HG02870 (cell line): ENCODE measurements around the gene KCNIP2.

Experiments
- ATAC-seq: cut with Tn5 transposase; IDR thresholded peaks from one replicate; pipeline ENCODE4 v1.9.1; 2021; ENCODE audit warnings: mild to moderate bottlenecking, moderate library complexity; ENCODE audit not compliant: unreplicated experiment

The KCNIP2 gene

DNA sequence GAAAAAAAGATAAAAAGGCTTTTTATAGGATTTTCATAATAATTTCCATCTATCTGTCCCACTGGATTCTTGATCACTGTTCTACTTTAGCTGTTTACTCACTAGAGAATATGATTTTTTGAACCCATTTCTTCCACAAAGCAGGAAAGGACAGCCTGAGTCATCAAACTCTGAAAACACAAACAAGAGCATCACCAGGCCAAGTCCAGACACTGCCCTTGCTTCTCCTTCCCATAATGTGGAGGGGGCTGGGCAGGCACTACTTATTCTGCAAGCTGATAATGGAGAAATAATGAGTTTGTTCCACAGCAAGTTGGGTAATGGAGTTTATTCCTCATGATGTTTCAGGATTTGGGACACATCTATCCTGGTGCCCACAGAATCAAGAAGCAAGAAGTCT lies 13.0 kb upstream of the KCNIP2 start:
- no peak for ATAC-seq

DNA sequence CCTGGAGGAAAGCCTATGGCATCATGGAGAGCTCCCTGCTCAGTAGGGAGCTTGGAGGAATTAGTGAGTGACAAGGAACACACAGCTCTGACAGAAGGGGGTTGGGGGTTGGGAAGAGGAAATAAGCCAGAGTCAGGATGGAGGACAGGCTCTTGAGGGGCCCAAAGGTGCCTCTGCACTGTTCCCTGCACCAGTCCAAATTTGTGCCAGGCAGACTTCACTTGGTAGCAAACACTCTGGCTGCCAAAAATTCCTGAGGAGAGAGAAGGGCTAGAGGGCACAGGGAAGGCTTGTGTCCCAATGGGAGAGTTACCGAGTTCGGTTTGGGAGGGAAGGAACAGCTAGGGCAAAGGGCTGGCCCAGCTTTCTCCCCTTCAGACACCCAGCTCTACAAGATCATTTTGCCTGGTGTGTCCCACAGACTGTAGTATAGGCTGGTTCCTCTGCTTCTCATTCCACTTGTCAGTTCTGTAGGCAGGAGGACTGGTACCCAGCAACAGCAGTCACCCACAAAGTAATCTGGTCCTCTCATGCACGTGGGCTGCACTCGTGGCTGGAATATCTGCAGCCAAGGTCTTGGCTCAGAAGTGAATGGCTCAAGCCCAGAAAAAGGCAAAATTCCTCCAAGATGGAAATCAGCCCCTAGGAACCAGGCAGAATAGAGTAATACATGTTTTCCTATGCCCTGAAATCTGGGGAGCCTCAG lies 8.0 kb upstream of the KCNIP2 start:
- ATAC-seq, result no peak

DNA sequence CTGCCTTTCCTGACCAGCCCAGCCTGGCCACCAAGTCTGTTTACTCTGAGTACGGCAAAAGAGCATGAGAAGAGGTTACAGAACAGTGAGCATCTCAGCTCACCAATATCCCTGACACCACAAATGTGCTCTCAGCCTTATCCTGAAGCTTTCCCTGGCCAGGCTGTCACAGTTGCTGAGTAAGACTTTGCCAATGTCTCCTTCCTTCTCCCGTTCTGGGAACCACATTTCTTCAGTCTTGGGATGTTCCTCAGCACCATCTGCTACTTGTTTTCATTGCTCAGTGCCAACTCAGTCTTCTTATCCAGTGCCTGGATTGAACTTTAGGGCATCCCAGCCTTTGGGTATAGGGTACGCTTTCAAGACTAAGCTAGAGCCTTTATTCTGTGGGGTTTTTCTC lies 7.1 kb upstream of the KCNIP2 start:
- no peak for ATAC-seq

- no peak for ATAC-seq
Observed at GRCh38 chr10:101848894-101849351, 5.3 kb upstream of the KCNIP2 start.

DNA sequence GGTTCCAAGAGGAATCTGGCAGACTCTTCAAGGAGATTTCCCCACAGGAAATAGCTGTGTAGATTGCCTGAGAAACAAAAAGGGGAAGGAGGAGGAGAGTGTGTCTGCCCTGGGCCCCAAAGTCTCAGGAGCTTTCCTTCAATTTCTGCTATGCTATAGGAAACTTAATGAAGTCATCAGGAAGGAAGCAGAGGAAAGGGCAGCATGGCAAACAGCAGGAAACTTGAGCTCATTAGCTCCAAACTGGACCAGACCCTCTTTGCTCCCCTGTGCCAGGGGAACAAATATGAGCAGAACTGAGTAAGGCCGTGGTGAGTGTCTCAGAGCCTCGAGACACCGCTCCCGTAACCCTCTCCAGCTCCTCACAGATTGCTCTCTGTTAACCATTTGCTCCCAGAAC lies 4.8 kb upstream of the KCNIP2 start:
- no peak for ATAC-seq

DNA sequence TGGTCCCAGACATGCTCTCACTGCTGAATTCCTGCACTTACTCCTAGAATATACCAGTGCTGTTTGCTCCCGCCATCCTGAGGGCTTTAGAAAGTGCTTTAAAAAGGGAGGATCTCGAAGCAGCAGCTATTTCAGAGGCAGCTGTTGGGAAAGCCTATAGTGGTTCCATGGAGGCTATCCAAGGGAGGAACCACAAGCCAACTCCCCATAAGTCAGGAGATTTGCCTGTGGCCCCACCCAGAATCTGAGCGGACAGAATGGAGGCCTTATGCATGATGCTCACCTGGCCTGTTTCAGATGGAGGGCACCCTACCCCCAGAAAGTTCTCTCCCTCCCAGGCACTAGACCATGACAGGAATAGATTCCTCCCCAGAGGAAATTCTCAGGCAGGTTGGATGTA lies 2.3 kb upstream of the KCNIP2 start:
- ATAC-seq, result no peak

GRCh38 chr10:101841826-101842225 lies 1.8 kb downstream of the KCNIP2 start:
- ATAC-seq, result no peak

GRCh38 chr10:101840741-101841453 lies 2.7 kb downstream of the KCNIP2 start:
- ATAC-seq, result peak; percentile 36

GRCh38 chr10:101840102-101840684 lies 3.4 kb downstream of the KCNIP2 start:
- ATAC-seq, result no peak

DNA sequence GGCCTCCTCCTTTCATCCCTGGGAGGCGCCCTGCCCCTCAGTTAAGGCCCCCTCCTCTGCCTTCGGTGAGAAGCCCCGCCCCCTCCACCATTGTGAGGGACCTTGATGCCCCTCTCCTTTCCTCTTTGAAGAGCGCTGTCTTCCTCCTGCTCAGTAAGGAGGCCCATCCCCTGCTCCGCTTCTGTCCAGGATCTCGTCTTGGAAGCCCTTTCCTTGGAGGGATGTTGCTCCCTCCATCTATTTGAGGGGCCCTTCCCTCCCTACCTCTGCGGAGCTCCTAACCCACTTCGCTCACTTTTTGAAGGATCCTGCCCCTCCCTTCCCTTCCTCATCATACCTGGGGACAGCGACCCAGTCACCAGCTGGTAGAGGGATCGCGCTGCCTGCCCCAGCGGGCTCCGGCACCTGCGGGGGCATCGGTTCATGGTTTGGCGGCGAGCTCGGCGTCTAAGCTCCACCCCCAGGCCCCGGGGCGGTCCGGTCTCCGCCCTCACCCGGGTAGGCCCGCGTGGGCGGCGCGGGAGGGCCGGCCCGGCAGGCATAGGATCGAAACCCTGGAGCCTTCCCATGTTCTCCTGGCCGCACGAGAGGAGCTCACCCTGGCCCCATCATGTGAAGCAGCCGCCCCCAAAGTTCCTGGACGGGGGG lies 4.1 kb downstream of the KCNIP2 start:
- no peak for ATAC-seq

GRCh38 chr10:101839002-101839401 lies 4.6 kb downstream of the KCNIP2 start:
- ATAC-seq, result no peak

DNA sequence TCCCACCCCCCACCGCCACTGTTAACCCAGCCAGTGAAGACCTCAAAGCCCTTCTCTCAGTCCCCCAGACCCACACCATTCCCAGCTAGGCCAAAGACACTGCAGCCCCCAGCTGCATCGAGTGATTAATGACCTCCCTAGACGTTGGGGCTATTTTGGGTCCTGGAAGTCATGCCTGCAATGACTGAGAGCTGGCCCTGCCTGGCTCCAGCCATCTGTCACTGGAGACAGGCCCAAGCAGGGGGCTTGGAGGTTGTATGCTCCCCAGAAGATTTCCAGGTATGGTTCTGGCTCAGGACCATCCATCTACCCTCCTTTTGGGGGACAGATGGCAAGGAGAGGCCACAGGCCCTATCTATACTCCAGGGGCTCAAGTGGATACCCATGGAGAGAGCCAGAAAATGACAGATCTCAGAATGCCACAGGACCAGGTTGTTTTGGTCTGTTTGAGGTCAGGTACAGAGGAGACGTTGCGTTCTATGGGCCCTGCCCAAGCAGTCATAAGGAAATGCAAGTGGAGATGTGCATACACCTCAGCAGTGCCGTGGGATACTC lies 5.1 kb downstream of the KCNIP2 start:
- ATAC-seq, result no peak

GRCh38 chr10:101837748-101838147 lies 5.9 kb downstream of the KCNIP2 start:
- no peak for ATAC-seq

GRCh38 chr10:101835362-101835761 lies 8.2 kb downstream of the KCNIP2 start:
- ATAC-seq, result no peak

- ATAC-seq, result no peak
Observed at GRCh38 chr10:101834341-101834740, 9.3 kb downstream of the KCNIP2 start.

- no peak for ATAC-seq
Observed at GRCh38 chr10:101833466-101833865, 10.1 kb downstream of the KCNIP2 start.

GRCh38 chr10:101832325-101832771 lies 11.3 kb downstream of the KCNIP2 start:
- no peak for ATAC-seq

GRCh38 chr10:101831169-101831811 lies 12.3 kb downstream of the KCNIP2 start:
- no peak for ATAC-seq

GRCh38 chr10:101830322-101831168 lies 13.1 kb downstream of the KCNIP2 start:
- peak; percentile 62 for ATAC-seq
